Measurements from ENCODE around the gene BEND4.

- TF ChIP-seq CTCF (IDR thresholded peaks at IDR 0.05; ENCODE audit: insufficient read depth, low read length) (no peak), POLR2AphosphoS5 (IDR thresholded peaks at IDR 0.05; ENCODE audit: low read depth) (no peak), GABPA (IDR thresholded peaks at IDR 0.05; ENCODE audit: low read depth) (no peak), REST (IDR thresholded peaks at IDR 0.05; ENCODE audit: insufficient replicate concordance, low read depth) (no peak)
These were observed 618 bp downstream of the BEND4 start for GRCh38 chr4:42151568-42152506.
